Measurements from ENCODE around the gene SLC15A4. TPM values are rescaled to one million over a fixed set of nuclear protein-coding genes. Genes with fewer than 3 reads are reported as not detected.

Gene SLC15A4
- total RNA-seq, 1 experiment from 2014 or later = 29.1 TPM

DNA sequence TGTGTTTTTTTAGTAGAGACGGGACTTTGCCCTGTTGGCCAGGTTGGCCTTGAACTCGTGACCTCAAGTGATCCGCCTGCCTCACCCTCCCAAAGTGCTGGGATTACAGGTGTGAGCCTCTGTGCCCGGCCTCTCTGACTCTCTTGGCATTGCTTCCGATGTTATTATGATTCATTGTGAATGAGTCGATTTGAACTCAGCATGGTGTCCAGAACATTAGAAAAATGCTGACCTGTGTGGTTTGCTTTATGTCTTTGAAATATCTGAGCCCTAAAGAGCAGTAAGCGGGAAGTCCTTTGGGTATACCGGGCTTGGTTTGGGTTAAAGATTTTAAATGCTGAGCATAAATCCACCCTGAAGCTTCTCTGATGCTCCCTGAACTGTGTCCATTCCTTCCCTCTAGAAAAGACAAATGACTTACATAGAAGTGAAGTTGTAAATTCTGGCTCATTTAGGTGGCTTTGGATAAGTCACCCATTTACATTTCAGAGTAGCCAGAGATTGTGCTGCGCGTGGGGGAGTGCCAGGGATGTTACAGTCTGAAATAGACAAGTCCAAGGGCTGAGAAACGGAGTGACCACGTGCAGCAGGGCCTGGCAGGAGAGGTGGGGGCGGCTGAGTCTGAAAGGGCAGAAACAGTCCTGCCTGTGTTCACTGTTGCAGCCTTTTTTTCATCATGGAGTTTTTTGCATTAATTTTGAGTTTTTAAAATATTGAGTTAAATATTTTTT is 39.6 kb downstream of the SLC15A4 start:
- ChIA-PET POLR2A (no interaction called here), CTCF (no interaction called here)
- in situ Hi-C loops (cut with HindIII; ENCODE audit: low pct_unique_long_range_greater_than_20kb, low sequenced_read_pairs) = no loop called here

DNA sequence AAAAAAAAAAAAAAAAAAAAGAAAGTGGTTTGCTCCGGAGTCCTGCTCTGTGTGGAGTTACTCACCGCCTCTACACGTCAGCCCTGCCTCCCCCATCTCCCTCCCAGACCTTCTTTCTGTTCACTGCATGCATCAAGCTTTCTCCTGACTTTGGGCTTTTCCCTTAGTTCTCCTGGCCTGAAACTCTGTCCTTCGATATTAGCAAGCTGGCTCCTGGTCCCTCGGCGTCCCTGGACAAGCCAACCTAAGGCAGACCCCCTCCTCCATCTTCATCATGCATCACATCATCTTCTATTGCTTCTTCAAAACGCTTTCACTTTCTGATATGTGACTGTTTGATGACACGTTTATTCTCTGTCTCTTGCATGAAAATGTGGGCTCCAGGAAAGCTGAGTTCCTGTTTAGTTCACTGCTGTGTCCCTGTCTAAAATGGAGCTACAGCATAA is 40.6 kb downstream of the SLC15A4 start:
- CTCF ChIA-PET = no interaction called here
- Histone ChIP-seq H3K27ac (ENCODE audit: low read length) (no peak overlapping the region), H3K27me3 (ENCODE audit: control insufficient read depth, insufficient read depth, low read length) (no peaks in the 10 kb centered on the region), H3K4me3 (ENCODE audit: low read depth in 2 of 2, low read length in 2 of 2) (no peak overlapping the region), H3K4me1 (ENCODE audit: control insufficient read depth, insufficient read depth, low read length) (no peaks in the 10 kb centered on the region), H3K9me3 (ENCODE audit: control insufficient read depth, insufficient read depth, low read depth, low read length) (no peaks in the 10 kb centered on the region), H3K36me3 (ENCODE audit: control insufficient read depth, insufficient read depth, low read length) (no peaks in the 10 kb centered on the region)
- TF ChIP-seq, protein P1, sequence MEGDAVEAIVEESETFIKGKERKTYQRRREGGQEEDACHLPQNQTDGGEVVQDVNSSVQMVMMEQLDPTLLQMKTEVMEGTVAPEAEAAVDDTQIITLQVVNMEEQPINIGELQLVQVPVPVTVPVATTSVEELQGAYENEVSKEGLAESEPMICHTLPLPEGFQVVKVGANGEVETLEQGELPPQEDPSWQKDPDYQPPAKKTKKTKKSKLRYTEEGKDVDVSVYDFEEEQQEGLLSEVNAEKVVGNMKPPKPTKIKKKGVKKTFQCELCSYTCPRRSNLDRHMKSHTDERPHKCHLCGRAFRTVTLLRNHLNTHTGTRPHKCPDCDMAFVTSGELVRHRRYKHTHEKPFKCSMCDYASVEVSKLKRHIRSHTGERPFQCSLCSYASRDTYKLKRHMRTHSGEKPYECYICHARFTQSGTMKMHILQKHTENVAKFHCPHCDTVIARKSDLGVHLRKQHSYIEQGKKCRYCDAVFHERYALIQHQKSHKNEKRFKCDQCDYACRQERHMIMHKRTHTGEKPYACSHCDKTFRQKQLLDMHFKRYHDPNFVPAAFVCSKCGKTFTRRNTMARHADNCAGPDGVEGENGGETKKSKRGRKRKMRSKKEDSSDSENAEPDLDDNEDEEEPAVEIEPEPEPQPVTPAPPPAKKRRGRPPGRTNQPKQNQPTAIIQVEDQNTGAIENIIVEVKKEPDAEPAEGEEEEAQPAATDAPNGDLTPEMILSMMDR (IDR thresholded peaks at IDR 0.05) = no peak
- TF ChIP-seq SIN3A (IDR thresholded peaks at IDR 0.05; ENCODE audit: borderline replicate concordance, insufficient read depth, low read depth, low read length) (no peak), TCF7L2 (IDR thresholded peaks at IDR 0.05; ENCODE audit: low read depth, low read length) (no peak), POLR2AphosphoS5 (IDR thresholded peaks at IDR 0.05; ENCODE audit: low read depth, low read length) (no peak)
- TF ChIP-seq, protein P2, sequence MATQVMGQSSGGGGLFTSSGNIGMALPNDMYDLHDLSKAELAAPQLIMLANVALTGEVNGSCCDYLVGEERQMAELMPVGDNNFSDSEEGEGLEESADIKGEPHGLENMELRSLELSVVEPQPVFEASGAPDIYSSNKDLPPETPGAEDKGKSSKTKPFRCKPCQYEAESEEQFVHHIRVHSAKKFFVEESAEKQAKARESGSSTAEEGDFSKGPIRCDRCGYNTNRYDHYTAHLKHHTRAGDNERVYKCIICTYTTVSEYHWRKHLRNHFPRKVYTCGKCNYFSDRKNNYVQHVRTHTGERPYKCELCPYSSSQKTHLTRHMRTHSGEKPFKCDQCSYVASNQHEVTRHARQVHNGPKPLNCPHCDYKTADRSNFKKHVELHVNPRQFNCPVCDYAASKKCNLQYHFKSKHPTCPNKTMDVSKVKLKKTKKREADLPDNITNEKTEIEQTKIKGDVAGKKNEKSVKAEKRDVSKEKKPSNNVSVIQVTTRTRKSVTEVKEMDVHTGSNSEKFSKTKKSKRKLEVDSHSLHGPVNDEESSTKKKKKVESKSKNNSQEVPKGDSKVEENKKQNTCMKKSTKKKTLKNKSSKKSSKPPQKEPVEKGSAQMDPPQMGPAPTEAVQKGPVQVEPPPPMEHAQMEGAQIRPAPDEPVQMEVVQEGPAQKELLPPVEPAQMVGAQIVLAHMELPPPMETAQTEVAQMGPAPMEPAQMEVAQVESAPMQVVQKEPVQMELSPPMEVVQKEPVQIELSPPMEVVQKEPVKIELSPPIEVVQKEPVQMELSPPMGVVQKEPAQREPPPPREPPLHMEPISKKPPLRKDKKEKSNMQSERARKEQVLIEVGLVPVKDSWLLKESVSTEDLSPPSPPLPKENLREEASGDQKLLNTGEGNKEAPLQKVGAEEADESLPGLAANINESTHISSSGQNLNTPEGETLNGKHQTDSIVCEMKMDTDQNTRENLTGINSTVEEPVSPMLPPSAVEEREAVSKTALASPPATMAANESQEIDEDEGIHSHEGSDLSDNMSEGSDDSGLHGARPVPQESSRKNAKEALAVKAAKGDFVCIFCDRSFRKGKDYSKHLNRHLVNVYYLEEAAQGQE (IDR thresholded peaks at IDR 0.05; ENCODE audit: insufficient read depth in 1 of 2, low read depth in 2 of 2, low read length in 1 of 2) = no peak
- intact Hi-C loops (cut with micrococcal nuclease; ENCODE audit: unreplicated experiment) = loop anchor here (5.0 to 10.0 kb wide), 2 partner anchors 1132 to 1229 kb away; no protein-coding TSS in a partner anchor
- POLR2A ChIA-PET = no interaction called here
- ATAC-seq = no peak
- no peak for DNase-seq (ENCODE audit: low read depth, low spot score)
- BruUV-seq (replicated peaks) = no TSS peak
- in situ Hi-C loops (cut with HindIII; ENCODE audit: low pct_unique_long_range_greater_than_20kb, low sequenced_read_pairs) = no loop called here

More for the DNA sequence above, 39.6 kb downstream of the SLC15A4 start:
- H3K27me3 ChIP-seq (ENCODE audit: control insufficient read depth, insufficient read depth, low read length) = no peaks in the 10 kb centered on the region
- H3K36me3 ChIP-seq (ENCODE audit: control insufficient read depth, insufficient read depth, low read length) = no peaks in the 10 kb centered on the region
- no peak for TF ChIP-seq TCF7L2 (IDR thresholded peaks at IDR 0.05; ENCODE audit: low read depth, low read length)
- TF ChIP-seq POLR2AphosphoS5 (IDR thresholded peaks at IDR 0.05; ENCODE audit: low read depth, low read length) = no peak
- BruUV-seq (replicated peaks) = no TSS peak
- intact Hi-C loops (cut with micrococcal nuclease; ENCODE audit: unreplicated experiment) = loop anchor here (5.0 to 10.0 kb wide), 2 partner anchors 1131 to 1228 kb away; no protein-coding TSS in a partner anchor
- H3K4me3 ChIP-seq (ENCODE audit: low read depth in 2 of 2, low read length in 2 of 2) = no peak overlapping the region
- ATAC-seq (no peak), DNase-seq (ENCODE audit: low read depth, low spot score) (no peak)
- no peaks in the 10 kb centered on the region for H3K4me1 ChIP-seq (ENCODE audit: control insufficient read depth, insufficient read depth, low read length)
- H3K9me3 ChIP-seq (ENCODE audit: control insufficient read depth, insufficient read depth, low read depth, low read length) = no peaks in the 10 kb centered on the region
- H3K27ac ChIP-seq (ENCODE audit: low read length) = no peak overlapping the region

DNA sequence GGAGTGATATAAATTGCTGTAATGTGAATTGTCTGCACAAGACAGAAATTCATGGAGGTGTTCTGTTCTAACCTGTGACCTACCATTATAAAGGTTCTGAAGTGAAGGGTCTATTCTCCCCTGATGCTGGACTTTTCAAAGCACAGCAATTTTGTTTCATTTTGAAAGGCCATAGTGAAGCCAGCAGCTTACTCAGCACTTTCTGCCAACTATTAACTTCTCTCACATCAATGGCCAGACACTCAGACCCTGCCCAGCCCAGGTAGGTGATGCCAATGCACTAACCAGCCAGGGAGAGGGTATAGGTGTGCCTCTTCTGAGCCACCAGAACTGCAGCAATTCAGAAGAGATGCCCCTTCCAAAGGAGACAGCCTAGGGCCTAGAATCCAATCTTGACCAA is 43.9 kb downstream of the SLC15A4 start:
- no peaks in the 10 kb centered on the region for H3K4me1 ChIP-seq (ENCODE audit: control insufficient read depth, insufficient read depth, low read length)
- no peaks in the 10 kb centered on the region for H3K36me3 ChIP-seq (ENCODE audit: control insufficient read depth, insufficient read depth, low read length)
- no TSS peak for BruUV-seq (replicated peaks)
- POLR2A ChIA-PET = interaction anchor here (0.6 kb wide), 1 partner anchor 185 kb away, joined by 6 read pairs; no protein-coding TSS in a partner anchor
- H3K9me3 ChIP-seq (ENCODE audit: control insufficient read depth, insufficient read depth, low read depth, low read length) = no peaks in the 10 kb centered on the region
- in situ Hi-C loops (cut with HindIII; ENCODE audit: low pct_unique_long_range_greater_than_20kb, low sequenced_read_pairs) (no loop called here), intact Hi-C loops (cut with micrococcal nuclease; ENCODE audit: unreplicated experiment) (loop anchor here (5.0 to 10.0 kb wide), 2 partner anchors 1135 to 1232 kb away; no protein-coding TSS in a partner anchor)
- no peaks in the 10 kb centered on the region for H3K27me3 ChIP-seq (ENCODE audit: control insufficient read depth, insufficient read depth, low read length)
- CTCF ChIA-PET = no interaction called here
- DNase-seq (ENCODE audit: low read depth, low spot score) (no peak), ATAC-seq (no peak)
- H3K4me3 ChIP-seq (ENCODE audit: low read depth in 2 of 2, low read length in 2 of 2) = no peak overlapping the region
- H3K27ac ChIP-seq (ENCODE audit: low read length) = no peak overlapping the region
- TF ChIP-seq, protein P1 (IDR thresholded peaks at IDR 0.05) = no peak
- TF ChIP-seq SIN3A (IDR thresholded peaks at IDR 0.05; ENCODE audit: borderline replicate concordance, insufficient read depth, low read depth, low read length) (no peak), POLR2AphosphoS5 (IDR thresholded peaks at IDR 0.05; ENCODE audit: low read depth, low read length) (no peak), TCF7L2 (IDR thresholded peaks at IDR 0.05; ENCODE audit: low read depth, low read length) (no peak)

Measured in Panc1 (cell line).